ENCODE data around the gene SMPX. TPM values are rescaled to one million over a fixed set of nuclear protein-coding genes. Genes with fewer than 3 reads are reported as not detected.

SMPX gene
- total RNA-seq, 1 donor from 2014 or later, result not detected

DNA sequence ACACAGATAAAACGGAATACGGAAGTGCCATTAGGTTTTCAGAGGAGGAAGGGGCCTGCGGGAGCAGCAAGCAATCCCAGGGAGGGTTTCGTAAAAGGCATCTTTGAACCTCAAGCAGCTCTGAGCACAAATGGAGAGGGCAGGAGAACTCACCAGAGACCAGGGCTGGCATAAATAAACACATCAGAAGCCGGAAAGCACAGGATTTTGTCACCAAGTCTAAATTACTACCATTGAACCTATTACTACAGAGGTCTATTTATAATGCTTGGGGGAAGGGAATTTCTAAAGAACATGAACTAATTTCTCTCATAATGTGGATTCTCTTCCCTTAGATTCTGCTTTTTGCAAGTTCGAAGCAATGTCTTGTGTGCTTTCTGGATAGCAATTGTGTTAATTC is 41.9 kb upstream of the SMPX start:
- TF ChIP-seq, protein P1, sequence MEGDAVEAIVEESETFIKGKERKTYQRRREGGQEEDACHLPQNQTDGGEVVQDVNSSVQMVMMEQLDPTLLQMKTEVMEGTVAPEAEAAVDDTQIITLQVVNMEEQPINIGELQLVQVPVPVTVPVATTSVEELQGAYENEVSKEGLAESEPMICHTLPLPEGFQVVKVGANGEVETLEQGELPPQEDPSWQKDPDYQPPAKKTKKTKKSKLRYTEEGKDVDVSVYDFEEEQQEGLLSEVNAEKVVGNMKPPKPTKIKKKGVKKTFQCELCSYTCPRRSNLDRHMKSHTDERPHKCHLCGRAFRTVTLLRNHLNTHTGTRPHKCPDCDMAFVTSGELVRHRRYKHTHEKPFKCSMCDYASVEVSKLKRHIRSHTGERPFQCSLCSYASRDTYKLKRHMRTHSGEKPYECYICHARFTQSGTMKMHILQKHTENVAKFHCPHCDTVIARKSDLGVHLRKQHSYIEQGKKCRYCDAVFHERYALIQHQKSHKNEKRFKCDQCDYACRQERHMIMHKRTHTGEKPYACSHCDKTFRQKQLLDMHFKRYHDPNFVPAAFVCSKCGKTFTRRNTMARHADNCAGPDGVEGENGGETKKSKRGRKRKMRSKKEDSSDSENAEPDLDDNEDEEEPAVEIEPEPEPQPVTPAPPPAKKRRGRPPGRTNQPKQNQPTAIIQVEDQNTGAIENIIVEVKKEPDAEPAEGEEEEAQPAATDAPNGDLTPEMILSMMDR (IDR thresholded peaks at IDR 0.05; ENCODE audit: unreplicated experiment), result no peak
- Mint-ChIP-seq H3K4me1 (ENCODE audit: low read depth) (peaks cover 28% of the 10 kb centered on the region), H3K4me3 (ENCODE audit: low read depth) (no peak overlapping the region), H3K36me3 (ENCODE audit: insufficient read depth) (no peaks in the 10 kb centered on the region), H3K27ac (no peak overlapping the region), H3K27me3 (no peaks in the 10 kb centered on the region), H3K9me3 (ENCODE audit: low read depth) (no peaks in the 10 kb centered on the region)
- DNase-seq (ENCODE audit: low spot score, unreplicated experiment), result no peak

DNA sequence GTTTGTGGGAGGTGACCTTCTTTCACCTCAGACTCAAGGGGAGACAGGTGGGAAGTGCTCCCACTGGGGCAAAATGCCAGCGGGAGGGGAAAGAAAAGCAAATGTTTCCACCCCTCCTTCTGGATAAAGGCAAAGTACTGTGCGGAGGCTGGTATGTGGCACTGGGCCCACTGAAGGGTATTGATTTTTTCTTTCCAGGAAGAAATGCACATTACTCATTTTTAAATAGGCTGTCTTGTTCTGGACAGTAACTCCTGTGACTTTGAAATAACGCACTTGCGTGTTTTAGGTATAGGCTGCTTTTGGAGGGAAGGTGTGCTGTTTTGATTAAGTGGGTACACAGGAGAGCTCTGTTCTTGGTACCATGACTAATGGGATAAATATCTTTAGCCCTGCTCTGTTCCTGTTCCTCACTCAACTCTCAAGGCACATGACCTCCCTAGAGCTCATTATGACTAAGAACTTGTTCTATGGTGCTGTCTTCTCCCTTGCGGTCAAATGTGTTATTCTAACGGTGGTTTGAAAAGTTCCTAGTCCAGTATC is 40.8 kb upstream of the SMPX start:
- peak overlapping the region; percentile 86 for H3K27ac Mint-ChIP-seq
- H3K4me3 Mint-ChIP-seq (ENCODE audit: low read depth), result no peak overlapping the region
- no peaks in the 10 kb centered on the region for H3K27me3 Mint-ChIP-seq
- H3K9me3 Mint-ChIP-seq (ENCODE audit: low read depth), result no peaks in the 10 kb centered on the region
- TF ChIP-seq, protein P1 (IDR thresholded peaks at IDR 0.05; ENCODE audit: unreplicated experiment), result no peak
- no peak for DNase-seq (ENCODE audit: low spot score, unreplicated experiment)
- H3K36me3 Mint-ChIP-seq (ENCODE audit: insufficient read depth), result no peaks in the 10 kb centered on the region
- peaks cover 21% of the 10 kb centered on the region for H3K4me1 Mint-ChIP-seq (ENCODE audit: low read depth)

DNA sequence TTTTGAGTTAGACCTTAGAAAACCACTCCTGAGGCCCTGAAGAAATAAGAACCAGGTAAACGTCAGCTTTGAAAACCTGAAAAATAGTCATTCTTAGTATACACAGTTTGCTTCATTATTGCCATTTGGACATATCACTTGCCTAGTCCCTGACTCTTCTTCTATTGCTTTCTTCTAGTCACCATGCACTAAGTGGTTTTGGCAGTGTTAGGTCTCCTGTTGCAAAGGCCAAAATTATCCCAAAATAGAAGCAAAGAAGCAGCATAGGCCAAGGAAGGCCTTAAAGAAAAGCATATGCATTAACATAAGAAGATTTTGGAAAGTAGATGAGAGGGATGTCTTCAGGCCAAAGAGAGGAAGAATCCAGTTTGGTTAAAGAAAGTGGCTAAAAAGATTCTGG is 24.1 kb upstream of the SMPX start:
- Mint-ChIP-seq H3K36me3 (ENCODE audit: insufficient read depth) (no peaks in the 10 kb centered on the region), H3K4me3 (ENCODE audit: low read depth) (no peak overlapping the region), H3K4me1 (ENCODE audit: low read depth) (no peaks in the 10 kb centered on the region), H3K27ac (no peak overlapping the region), H3K27me3 (no peaks in the 10 kb centered on the region), H3K9me3 (ENCODE audit: low read depth) (no peaks in the 10 kb centered on the region)
- TF ChIP-seq, protein P1 (IDR thresholded peaks at IDR 0.05; ENCODE audit: unreplicated experiment), result no peak
- DNase-seq (ENCODE audit: low spot score, unreplicated experiment), result no peak

DNA sequence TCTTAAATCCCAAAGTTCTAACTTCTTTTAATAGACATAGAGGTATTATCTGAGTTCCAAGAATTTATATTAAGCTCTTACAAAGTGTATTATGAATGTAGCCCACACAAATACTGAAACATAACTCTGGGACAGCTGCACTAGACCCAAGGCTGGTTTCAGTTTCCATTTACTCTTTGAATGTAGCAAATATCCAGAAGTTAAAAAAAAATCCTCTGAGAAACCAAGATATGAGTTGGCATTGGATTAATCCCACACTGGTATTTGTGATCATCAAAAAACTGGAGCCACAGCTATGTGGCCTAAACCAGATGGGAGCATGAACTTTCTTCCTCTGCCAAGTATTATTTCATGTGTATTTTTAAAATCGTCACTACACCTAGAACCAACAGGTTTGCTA is 23.6 kb upstream of the SMPX start:
- Mint-ChIP-seq H3K27me3 (no peaks in the 10 kb centered on the region), H3K4me3 (ENCODE audit: low read depth) (no peak overlapping the region), H3K4me1 (ENCODE audit: low read depth) (no peaks in the 10 kb centered on the region), H3K36me3 (ENCODE audit: insufficient read depth) (no peaks in the 10 kb centered on the region), H3K9me3 (ENCODE audit: low read depth) (no peaks in the 10 kb centered on the region), H3K27ac (no peak overlapping the region)
- DNase-seq (ENCODE audit: low spot score, unreplicated experiment), result no peak
- TF ChIP-seq, protein P1 (IDR thresholded peaks at IDR 0.05; ENCODE audit: unreplicated experiment), result no peak

DNA sequence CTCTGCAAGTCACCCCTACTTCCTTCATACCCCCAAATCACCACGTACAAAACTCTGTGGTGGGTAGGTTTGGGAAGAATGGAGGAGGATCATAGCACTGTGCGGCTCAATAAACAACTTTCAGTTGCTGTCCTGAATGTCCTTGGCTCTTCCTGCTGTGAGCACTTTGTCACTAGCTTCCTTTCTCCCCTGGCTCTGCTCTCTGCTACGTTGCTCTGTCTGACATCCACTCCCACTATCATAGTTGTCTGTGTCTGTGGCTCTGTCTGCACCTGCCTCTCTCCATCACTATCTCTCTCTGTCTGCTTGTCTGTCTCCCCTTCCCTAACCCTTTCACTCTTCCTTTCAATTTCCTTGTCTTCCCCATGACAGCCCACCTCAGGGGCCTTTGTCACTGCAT is 21.2 kb upstream of the SMPX start:
- no peak for DNase-seq (ENCODE audit: low spot score, unreplicated experiment)
- Mint-ChIP-seq H3K4me1 (ENCODE audit: low read depth) (no peaks in the 10 kb centered on the region), H3K27me3 (no peaks in the 10 kb centered on the region), H3K9me3 (ENCODE audit: low read depth) (peaks cover 4% of the 10 kb centered on the region), H3K27ac (no peak overlapping the region), H3K36me3 (ENCODE audit: insufficient read depth) (no peaks in the 10 kb centered on the region), H3K4me3 (ENCODE audit: low read depth) (no peak overlapping the region)
- TF ChIP-seq, protein P1 (IDR thresholded peaks at IDR 0.05; ENCODE audit: unreplicated experiment), result no peak
